HFFc6 (cell line): ENCODE measurements around the gene ANKRA2. TPM values are rescaled to one million over a fixed set of nuclear protein-coding genes. Genes with fewer than 3 reads are reported as not detected.
"Not testable (repeated sequence)": the region's sequence is repeated elsewhere in the genome, so short reads cannot be mapped to it uniquely, and the experiment has no call there.

Source experiments
- DNase-seq: peaks from one replicate; pipeline ENCODE4 v3.0.0-alpha.2; 2018
- H3K27ac Mint-ChIP-seq: 2 replicates; pipeline ENCODE4 v1.8.0; 2020; ENCODE audit warnings: mild to moderate bottlenecking, mixed read lengths
- H3K27me3 Mint-ChIP-seq: 2 replicates; pipeline ENCODE4 v1.8.0; 2021; ENCODE audit warnings: mild to moderate bottlenecking, moderate library complexity, mixed read lengths; ENCODE audit not compliant: insufficient read depth
- H3K36me3 Mint-ChIP-seq: 2 replicates; pipeline ENCODE4 v1.8.0; 2021; ENCODE audit warnings: low read depth, mixed read lengths
- H3K4me1 Mint-ChIP-seq: 2 replicates; pipeline ENCODE4 v1.8.0; 2020; ENCODE audit warnings: low read depth, mixed read lengths
- H3K4me3 Mint-ChIP-seq: 2 replicates; pipeline ENCODE4 v1.8.0; 2020; ENCODE audit warnings: mild to moderate bottlenecking, moderate library complexity, mixed read lengths
- H3K9me3 Mint-ChIP-seq: 2 replicates; pipeline ENCODE4 v1.8.0; 2020; ENCODE audit warnings: mild to moderate bottlenecking, mixed read lengths
- total RNA-seq, 6 experiments: library from RNA; stranded (reverse); fragmentation: NEBNext Ultra II Directional; extraction: Animal tissue kit (Norgen Biotek cat#: 25700); gene quantifications; 2 replicates in 1 of 6; 3 replicates in 5 of 6; pipeline ENCODE4 v1.2.3, GENCODE V29; 2021
- TF ChIP-seq, protein P1 (sequence below): fragments of 200-600 bp; sonication (generic); IDR thresholded peaks from 2 replicates; pipeline ENCODE4 v1.5.0; 2021; ENCODE audit warnings: antibody characterized with exemption, mild to moderate bottlenecking

Gene ANKRA2
- total RNA-seq, 6 experiments from 2014 or later, result 12.5 to 15.1 (median 13.7) TPM

- TF ChIP-seq, protein P1, sequence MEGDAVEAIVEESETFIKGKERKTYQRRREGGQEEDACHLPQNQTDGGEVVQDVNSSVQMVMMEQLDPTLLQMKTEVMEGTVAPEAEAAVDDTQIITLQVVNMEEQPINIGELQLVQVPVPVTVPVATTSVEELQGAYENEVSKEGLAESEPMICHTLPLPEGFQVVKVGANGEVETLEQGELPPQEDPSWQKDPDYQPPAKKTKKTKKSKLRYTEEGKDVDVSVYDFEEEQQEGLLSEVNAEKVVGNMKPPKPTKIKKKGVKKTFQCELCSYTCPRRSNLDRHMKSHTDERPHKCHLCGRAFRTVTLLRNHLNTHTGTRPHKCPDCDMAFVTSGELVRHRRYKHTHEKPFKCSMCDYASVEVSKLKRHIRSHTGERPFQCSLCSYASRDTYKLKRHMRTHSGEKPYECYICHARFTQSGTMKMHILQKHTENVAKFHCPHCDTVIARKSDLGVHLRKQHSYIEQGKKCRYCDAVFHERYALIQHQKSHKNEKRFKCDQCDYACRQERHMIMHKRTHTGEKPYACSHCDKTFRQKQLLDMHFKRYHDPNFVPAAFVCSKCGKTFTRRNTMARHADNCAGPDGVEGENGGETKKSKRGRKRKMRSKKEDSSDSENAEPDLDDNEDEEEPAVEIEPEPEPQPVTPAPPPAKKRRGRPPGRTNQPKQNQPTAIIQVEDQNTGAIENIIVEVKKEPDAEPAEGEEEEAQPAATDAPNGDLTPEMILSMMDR, result peak; percentile 81
- H3K36me3 Mint-ChIP-seq, result no peaks in the 10 kb centered on the region
These were observed 45.7 kb downstream of the ANKRA2 start for GRCh38 chr5:73519531-73520283.

GRCh38 chr5:73515232-73515631 lies 50.2 kb downstream of the ANKRA2 start:
- H3K4me3 Mint-ChIP-seq, result no peak overlapping the region
- H3K9me3 Mint-ChIP-seq, result no peaks in the 10 kb centered on the region
- H3K36me3 Mint-ChIP-seq, result no peaks in the 10 kb centered on the region
- H3K27me3 Mint-ChIP-seq, result peaks cover 3% of the 10 kb centered on the region; the same call in 1 of the 2 replicates
- peaks cover 10% of the 10 kb centered on the region for H3K4me1 Mint-ChIP-seq
- DNase-seq, result no peak
- TF ChIP-seq, protein P1, result no peak
- no peak overlapping the region for H3K27ac Mint-ChIP-seq

More at GRCh38 chr5:73519531-73520283, 45.7 kb downstream of the ANKRA2 start:
- no peak overlapping the region for H3K27ac Mint-ChIP-seq
- peak; percentile 73 for DNase-seq
- peak overlapping the region; percentile 45 for H3K4me3 Mint-ChIP-seq
- H3K9me3 Mint-ChIP-seq, result no peaks in the 10 kb centered on the region
- H3K27me3 Mint-ChIP-seq, result no peaks in the 10 kb centered on the region; the same call in 1 of the 2 replicates
- peaks cover 31% of the 10 kb centered on the region for H3K4me1 Mint-ChIP-seq

DNA sequence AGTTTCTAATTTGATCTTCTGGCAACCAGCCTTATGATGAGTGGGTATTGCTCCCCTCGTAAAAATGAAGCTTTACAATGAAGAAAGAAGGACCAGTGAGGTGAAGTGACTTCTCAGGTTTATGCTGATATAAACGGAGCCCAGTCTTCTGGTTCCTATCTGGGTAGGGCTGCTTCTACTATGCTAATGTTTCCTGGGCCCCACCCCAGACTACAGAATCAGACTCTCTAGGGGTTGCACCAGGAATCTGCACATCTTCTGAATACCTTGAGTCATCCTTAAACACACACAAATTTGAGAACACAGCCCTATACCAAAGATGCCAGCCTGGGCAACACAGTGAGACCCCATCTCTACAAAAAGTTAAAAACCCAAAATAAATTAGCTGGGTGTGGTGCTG lies 51.0 kb downstream of the ANKRA2 start:
- Mint-ChIP-seq H3K27me3 (peaks cover 3% of the 10 kb centered on the region; the same call in 1 of the 2 replicates), H3K36me3 (no peaks in the 10 kb centered on the region), H3K27ac (no peak overlapping the region), H3K9me3 (no peaks in the 10 kb centered on the region), H3K4me1 (peaks cover 4% of the 10 kb centered on the region), H3K4me3 (no peak overlapping the region)
- DNase-seq, result no peak
- TF ChIP-seq, protein P1, result no peak

- no peak overlapping the region for H3K4me3 Mint-ChIP-seq
- peaks cover 3% of the 10 kb centered on the region; the same call in 1 of the 2 replicates for H3K27me3 Mint-ChIP-seq
- no peaks in the 10 kb centered on the region for H3K4me1 Mint-ChIP-seq
- H3K27ac Mint-ChIP-seq, result no peak overlapping the region
- H3K9me3 Mint-ChIP-seq, result no peaks in the 10 kb centered on the region
- TF ChIP-seq, protein P1, result no peak
- no peak for DNase-seq
- 0 out of 2 replicates have a peak, but pooled peaks cover under 1% of the 10 kb centered on the region for H3K36me3 Mint-ChIP-seq
These were observed 51.4 kb downstream of the ANKRA2 start for GRCh38 chr5:73513996-73514395.

DNA sequence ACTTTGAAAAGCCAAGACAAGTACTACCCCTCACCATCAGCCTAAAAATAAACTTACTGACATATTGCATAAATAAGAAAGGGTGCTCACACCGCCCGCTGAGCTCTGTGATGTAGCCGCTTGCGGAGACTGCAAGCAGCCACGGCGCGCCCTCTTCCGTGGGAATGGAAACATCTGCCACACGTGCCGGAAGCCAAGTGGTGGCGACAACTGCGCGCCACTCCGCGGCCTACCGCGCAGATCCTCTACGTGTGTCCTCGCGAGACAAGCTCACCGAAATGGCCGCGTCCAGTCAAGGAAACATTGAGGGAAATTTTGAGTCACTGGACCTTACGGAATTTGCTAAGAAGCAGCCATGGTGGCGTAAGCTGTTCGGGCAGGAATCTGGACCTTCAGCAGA lies 56.9 kb downstream of the ANKRA2 start:
- not testable (repeated sequence) for H3K4me3 Mint-ChIP-seq, H3K4me1 Mint-ChIP-seq, H3K9me3 Mint-ChIP-seq, H3K27me3 Mint-ChIP-seq, H3K27ac Mint-ChIP-seq, DNase-seq
- peaks cover 19% of the 10 kb centered on the region for H3K36me3 Mint-ChIP-seq

GRCh38 chr5:73507062-73507461 lies 58.4 kb downstream of the ANKRA2 start:
- Mint-ChIP-seq H3K9me3 (no peaks in the 10 kb centered on the region), H3K4me1 (0 out of 2 replicates have a peak, but pooled peaks cover 4% of the 10 kb centered on the region), H3K27me3 (no peaks in the 10 kb centered on the region), H3K27ac (no peak overlapping the region), H3K4me3 (no peak overlapping the region), H3K36me3 (peaks cover 24% of the 10 kb centered on the region)
- TF ChIP-seq, protein P1, result no peak
- DNase-seq, result no peak
